Kidney epithelial cell (primary cell): Measurements from ENCODE around the gene PPARG. TPM values are rescaled to one million over a fixed set of nuclear protein-coding genes. Genes with fewer than 3 reads are reported as not detected.

Experiments
- DNase-seq: peaks from one replicate; pipeline ENCODE4 v3.0.0-alpha.2; 2010; ENCODE audit warnings: low read depth
- H3K27me3 ChIP-seq: 2 replicates; pipeline ENCODE4 v1.6.0; 2011; ENCODE audit warnings: low read length; ENCODE audit not compliant: control insufficient read depth, insufficient read depth
- H3K36me3 ChIP-seq: 2 replicates; pipeline ENCODE4 v1.5.1; 2011; ENCODE audit warnings: low read length; ENCODE audit not compliant: control insufficient read depth, insufficient read depth
- H3K4me3 ChIP-seq: 2 replicates; pipeline ENCODE4 v1.5.1; 2011; ENCODE audit warnings: low read depth, mild to moderate bottlenecking, control low read depth, low read length
- CTCF ChIP-seq: IDR thresholded peaks from 2 replicates; pipeline ENCODE4 v1.5.1; 2011; ENCODE audit warnings: mild to moderate bottlenecking, moderate library complexity, low read length, control low read depth, inconsistent platforms; ENCODE audit not compliant: insufficient read depth, poor library complexity, severe bottlenecking
- total RNA-seq: library from RNA; depleted of rRNA; stranded (reverse); fragments of >200 nt; gene quantifications from 2 replicates; pipeline ENCODE4 v1.2.3, GENCODE V29; 2015

Gene PPARG
- total RNA-seq, 1 donor from 2014 or later, result 14.7 TPM

GRCh38 chr3:12427551-12427950, 138.7 kb downstream of the PPARG start:
- Histone ChIP-seq H3K36me3 (peaks cover 1% of the 10 kb centered on the region), H3K27me3 (no peaks in the 10 kb centered on the region), H3K4me3 (no peak overlapping the region)
- no peak for TF ChIP-seq CTCF
- no peak for DNase-seq

- TF ChIP-seq CTCF, result no peak
- Histone ChIP-seq H3K36me3 (peaks cover 1% of the 10 kb centered on the region), H3K27me3 (no peaks in the 10 kb centered on the region), H3K4me3 (no peak overlapping the region)
- no peak for DNase-seq
These were observed 139.3 kb downstream of the PPARG start for GRCh38 chr3:12428126-12428525.

- H3K4me3 ChIP-seq, result no peak overlapping the region
- DNase-seq, result no peak
- H3K36me3 ChIP-seq, result peaks cover 1% of the 10 kb centered on the region
- H3K27me3 ChIP-seq, result no peaks in the 10 kb centered on the region
- no peak for TF ChIP-seq CTCF
These were observed 141.2 kb downstream of the PPARG start for GRCh38 chr3:12430086-12430485.

GRCh38 chr3:12433823-12434222, 145.0 kb downstream of the PPARG start:
- TF ChIP-seq CTCF, result no peak
- Histone ChIP-seq H3K36me3 (peaks cover 1% of the 10 kb centered on the region), H3K27me3 (no peaks in the 10 kb centered on the region), H3K4me3 (no peak overlapping the region)
- no peak for DNase-seq

- Histone ChIP-seq H3K36me3 (no peaks in the 10 kb centered on the region), H3K4me3 (no peak overlapping the region), H3K27me3 (no peaks in the 10 kb centered on the region)
- TF ChIP-seq CTCF, result no peak
- no peak for DNase-seq
These were observed 147.8 kb downstream of the PPARG start for GRCh38 chr3:12436514-12437220.

GRCh38 chr3:12437221-12437605, 148.3 kb downstream of the PPARG start:
- Histone ChIP-seq H3K36me3 (no peaks in the 10 kb centered on the region), H3K4me3 (no peak overlapping the region), H3K27me3 (no peaks in the 10 kb centered on the region)
- no peak for TF ChIP-seq CTCF
- no peak for DNase-seq
